Measurements from ENCODE around the gene RHOA. TPM values are rescaled to one million over a fixed set of nuclear protein-coding genes. Genes with fewer than 3 reads are reported as not detected.

The RHOA gene
- total and polyA plus RNA-seq, 2 of the 13 experiments (the other 11 are each of a cell fraction or from before 2014, with no cell fraction given), result 131 to 177 TPM

DNA sequence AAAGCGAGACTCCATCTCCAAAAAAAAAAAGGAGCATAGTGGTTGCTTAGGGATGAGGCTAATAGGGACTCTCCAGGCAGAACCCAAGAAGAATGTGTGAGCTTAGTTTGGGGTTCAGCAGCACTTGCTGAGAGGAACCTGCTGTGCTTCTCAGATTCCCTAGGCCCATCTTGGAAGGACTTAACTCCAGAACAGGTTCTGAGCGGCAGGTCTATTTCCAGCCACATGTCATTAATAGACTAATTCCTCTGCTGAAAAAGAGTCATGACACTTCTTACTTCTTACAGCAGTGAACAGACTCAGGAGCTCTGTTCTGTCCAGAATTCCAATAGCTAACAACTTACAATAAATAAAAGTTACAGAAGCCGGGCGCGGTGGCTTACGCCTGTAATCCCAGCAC is 22.5 kb downstream of the RHOA start:
- H3K4me2 ChIP-seq (ENCODE audit: low read depth, low read length), result no peak overlapping the region
- POLR2A ChIA-PET, result interaction anchor here (1.1 kb wide), 1 partner anchor 23 kb away, joined by 4 read pairs; the partner anchor contains the start of genes RHOA and TCTA
- peaks cover 3 to 4% of the 10 kb centered on the region in 2 experiments; a peak in 3 of 5 replicates for H3K36me3 ChIP-seq (replicated peaks in 1 of 2; ENCODE audit: control insufficient read depth in 1 of 2, insufficient read depth in 2 of 2, low read length in 2 of 2)
- ATAC-seq (no peak), FAIRE-seq (no peak), DNase-seq (ENCODE audit: low spot score) (no peak)
- H3K9me3 ChIP-seq (ENCODE audit: low read length), result no peaks in the 10 kb centered on the region
- no peak overlapping the region for H3K27ac ChIP-seq (ENCODE audit: extremely low read length, insufficient read depth, low read length)
- TF ChIP-seq TEAD3 (CRISPR knock-in tag; optimal IDR thresholded peaks at IDR 0.05; ENCODE audit: borderline replicate concordance) (no peak), SOX6 (IDR thresholded peaks at IDR 0.05) (no peak), SOX6 (CRISPR knock-in tag; IDR thresholded peaks at IDR 0.05) (no peak), PITX1 (CRISPR knock-in tag; IDR thresholded peaks at IDR 0.05) (no peak), EHMT2 (IDR thresholded peaks at IDR 0.05; ENCODE audit: borderline replicate concordance, low read depth, low read length) (no peak), ZNF629 (CRISPR knock-in tag; conservative IDR thresholded peaks at IDR 0.05) (no peak), MEIS1 (CRISPR knock-in tag; IDR thresholded peaks at IDR 0.05; ENCODE audit: borderline replicate concordance) (no peak), NRL (CRISPR knock-in tag; IDR thresholded peaks at IDR 0.05; ENCODE audit: borderline replicate concordance) (no peak), BCL6 (CRISPR knock-in tag; IDR thresholded peaks at IDR 0.05) (no peak)
- TF ChIP-seq, protein P1, sequence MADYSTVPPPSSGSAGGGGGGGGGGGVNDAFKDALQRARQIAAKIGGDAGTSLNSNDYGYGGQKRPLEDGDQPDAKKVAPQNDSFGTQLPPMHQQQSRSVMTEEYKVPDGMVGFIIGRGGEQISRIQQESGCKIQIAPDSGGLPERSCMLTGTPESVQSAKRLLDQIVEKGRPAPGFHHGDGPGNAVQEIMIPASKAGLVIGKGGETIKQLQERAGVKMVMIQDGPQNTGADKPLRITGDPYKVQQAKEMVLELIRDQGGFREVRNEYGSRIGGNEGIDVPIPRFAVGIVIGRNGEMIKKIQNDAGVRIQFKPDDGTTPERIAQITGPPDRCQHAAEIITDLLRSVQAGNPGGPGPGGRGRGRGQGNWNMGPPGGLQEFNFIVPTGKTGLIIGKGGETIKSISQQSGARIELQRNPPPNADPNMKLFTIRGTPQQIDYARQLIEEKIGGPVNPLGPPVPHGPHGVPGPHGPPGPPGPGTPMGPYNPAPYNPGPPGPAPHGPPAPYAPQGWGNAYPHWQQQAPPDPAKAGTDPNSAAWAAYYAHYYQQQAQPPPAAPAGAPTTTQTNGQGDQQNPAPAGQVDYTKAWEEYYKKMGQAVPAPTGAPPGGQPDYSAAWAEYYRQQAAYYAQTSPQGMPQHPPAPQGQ (CRISPR knock-in tag; IDR thresholded peaks at IDR 0.05; ENCODE audit: borderline replicate concordance), result no peak
- no peak overlapping the region for H2AFZ ChIP-seq (ENCODE audit: low read length)
- no TSS peak for BruUV-seq (replicated peaks)
- CTCF ChIA-PET (ENCODE audit: low intra/inter-chr PET ratio, low total read pairs), result no interaction called here
- WGBS (ENCODE audit: low lambda C conversion rate), result 98% methylated on average over 6 of the region's 6 CpGs
- in situ Hi-C loops (cut with HindIII; ENCODE audit: extremely low pct_ligation_motif_present, low pct_unique_long_range_greater_than_20kb) (no loop called here), intact Hi-C loops (cut with micrococcal nuclease; ENCODE audit: unreplicated experiment) (no loop called here)
- no peak overlapping the region for H3K9ac ChIP-seq (ENCODE audit: insufficient read depth, low read depth, low read length)
- peaks cover 27% of the 10 kb centered on the region for H4K20me1 ChIP-seq (ENCODE audit: insufficient read depth, low read length)
- H3K79me2 ChIP-seq (ENCODE audit: insufficient read depth, low read length), result peaks cover 86% of the 10 kb centered on the region
- peaks cover 16% of the 10 kb centered on the region for H3K4me1 ChIP-seq (ENCODE audit: insufficient read depth, low read length)
- no peak overlapping the region for H3K4me3 ChIP-seq (replicated peaks in 1 of 3; ENCODE audit: insufficient read depth in 1 of 3, low read depth in 2 of 3, low read length in 3 of 3)
- H3K27me3 ChIP-seq (ENCODE audit: control insufficient read depth in 1 of 2, insufficient read depth in 2 of 2, low read length in 2 of 2), result no peaks in the 10 kb centered on the region
